ENCODE results near the gene RHOV.

GRCh38 chr15:40869686-40870085 lies 4.3 kb downstream of the RHOV start:
- TF ChIP-seq EZH2 (IDR thresholded peaks at IDR 0.05; ENCODE audit: insufficient read depth, poor library complexity, severe bottlenecking) (no peak), EZH2phosphoT487 (IDR thresholded peaks at IDR 0.05; ENCODE audit: insufficient read depth, low read depth) (no peak)

Measured in GM23248 (cell line).